ENCODE data around the gene NFKBIA. TPM values are rescaled to one million over a fixed set of nuclear protein-coding genes. Genes with fewer than 3 reads are reported as not detected.

The NFKBIA gene
- total and polyA plus RNA-seq, 4 donors, result 182 to 1,327 (median 443) TPM

- peaks cover 2 to 25% (median 16%) of the 10 kb centered on the region in 5 donors for H3K4me1 ChIP-seq (ENCODE audit: control insufficient read depth in 5 of 5, insufficient read depth in 5 of 5, low read length in 5 of 5)
- 68 to 87% methylated on average over 5 of the region's 5 CpGs for WGBS, 2 donors
Observed at GRCh38 chr14:35370969-35371368, 33.6 kb downstream of the NFKBIA start.

DNA sequence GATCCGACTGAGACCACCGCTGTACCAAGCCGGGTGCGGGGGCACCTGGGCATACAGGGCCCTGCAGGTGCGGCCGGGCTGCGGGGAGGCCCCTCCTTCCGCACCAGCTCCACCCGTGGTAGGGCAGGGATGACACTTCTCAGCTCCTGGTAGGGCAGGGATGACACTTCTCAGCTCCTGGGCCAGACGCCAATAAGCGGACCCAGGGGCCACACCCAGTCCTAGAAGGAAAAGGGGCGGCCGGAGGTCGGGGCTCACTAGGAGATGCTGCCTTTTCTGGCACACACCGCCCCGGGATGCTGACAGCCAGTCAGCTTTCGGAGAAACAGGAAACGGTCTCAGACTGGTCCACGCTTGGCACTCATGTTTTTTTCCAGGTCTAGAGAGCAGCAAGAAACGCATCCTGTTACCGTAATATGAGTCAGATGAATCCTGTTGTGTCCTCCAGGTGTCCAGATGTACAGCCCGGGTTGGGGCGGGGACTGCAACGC, 34.8 kb downstream of the NFKBIA start:
- Histone ChIP-seq H3K4me3 (no peak overlapping the region), H3K27me3 (ENCODE audit: control insufficient read depth in 3 of 3, insufficient read depth in 3 of 3, low read length in 2 of 3) (no peaks in the 10 kb centered on the region), H3K27ac (ENCODE audit: low read depth in 1 of 2, low read length in 1 of 2) (peak overlapping the region in 1 of 2 donors; percentile 35), H3K36me3 (ENCODE audit: control insufficient read depth in 4 of 4, insufficient read depth in 4 of 4, low read length in 4 of 4) (no peaks in the 10 kb centered on the region), H3K9ac (ENCODE audit: insufficient read depth in 1 of 2, low read length in 2 of 2) (no peak overlapping the region), H3K9me3 (ENCODE audit: control insufficient read depth in 4 of 4, insufficient read depth in 3 of 4, low read length in 3 of 4) (peaks cover 0 to 2% (median 0%) of the 10 kb centered on the region in 4 donors), H3K4me1 (ENCODE audit: control insufficient read depth in 5 of 5, insufficient read depth in 5 of 5, low read length in 5 of 5) (peaks cover 4 to 27% (median 21%) of the 10 kb centered on the region in 5 donors)
- WGBS, 2 donors, result 35 to 58% methylated on average over 24 of the region's 24 CpGs
- ATAC-seq (ENCODE audit: insufficient read depth, low FRiP score) (no peak), DNase-seq (peak in 1 of 3 donors; percentile 46)
- TF ChIP-seq, protein P1, sequence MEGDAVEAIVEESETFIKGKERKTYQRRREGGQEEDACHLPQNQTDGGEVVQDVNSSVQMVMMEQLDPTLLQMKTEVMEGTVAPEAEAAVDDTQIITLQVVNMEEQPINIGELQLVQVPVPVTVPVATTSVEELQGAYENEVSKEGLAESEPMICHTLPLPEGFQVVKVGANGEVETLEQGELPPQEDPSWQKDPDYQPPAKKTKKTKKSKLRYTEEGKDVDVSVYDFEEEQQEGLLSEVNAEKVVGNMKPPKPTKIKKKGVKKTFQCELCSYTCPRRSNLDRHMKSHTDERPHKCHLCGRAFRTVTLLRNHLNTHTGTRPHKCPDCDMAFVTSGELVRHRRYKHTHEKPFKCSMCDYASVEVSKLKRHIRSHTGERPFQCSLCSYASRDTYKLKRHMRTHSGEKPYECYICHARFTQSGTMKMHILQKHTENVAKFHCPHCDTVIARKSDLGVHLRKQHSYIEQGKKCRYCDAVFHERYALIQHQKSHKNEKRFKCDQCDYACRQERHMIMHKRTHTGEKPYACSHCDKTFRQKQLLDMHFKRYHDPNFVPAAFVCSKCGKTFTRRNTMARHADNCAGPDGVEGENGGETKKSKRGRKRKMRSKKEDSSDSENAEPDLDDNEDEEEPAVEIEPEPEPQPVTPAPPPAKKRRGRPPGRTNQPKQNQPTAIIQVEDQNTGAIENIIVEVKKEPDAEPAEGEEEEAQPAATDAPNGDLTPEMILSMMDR (IDR thresholded peaks at IDR 0.05; ENCODE audit: control extremely low read depth, extremely low read depth), result no peak

More at GRCh38 chr14:35370969-35371368, 33.6 kb downstream of the NFKBIA start:
- H3K27me3 ChIP-seq (ENCODE audit: control insufficient read depth in 3 of 3, insufficient read depth in 3 of 3, low read length in 2 of 3), result no peaks in the 10 kb centered on the region
- no peaks in the 10 kb centered on the region for H3K36me3 ChIP-seq (ENCODE audit: control insufficient read depth in 4 of 4, insufficient read depth in 4 of 4, low read length in 4 of 4)
- H3K27ac ChIP-seq (ENCODE audit: low read depth in 1 of 2, low read length in 1 of 2), result no peak overlapping the region
- H3K9me3 ChIP-seq (ENCODE audit: control insufficient read depth in 4 of 4, insufficient read depth in 3 of 4, low read length in 3 of 4), result peaks cover 0 to 1% (median 0%) of the 10 kb centered on the region in 4 donors
- DNase-seq (no peak), ATAC-seq (ENCODE audit: insufficient read depth, low FRiP score) (no peak)
- TF ChIP-seq, protein P1 (IDR thresholded peaks at IDR 0.05; ENCODE audit: control extremely low read depth, extremely low read depth), result no peak
- H3K9ac ChIP-seq (ENCODE audit: insufficient read depth in 1 of 2, low read length in 2 of 2), result no peak overlapping the region
- H3K4me3 ChIP-seq, result no peak overlapping the region

- Histone ChIP-seq H3K9ac (ENCODE audit: insufficient read depth in 1 of 2, low read length in 2 of 2) (no peak overlapping the region), H3K9me3 (ENCODE audit: control insufficient read depth in 4 of 4, insufficient read depth in 3 of 4, low read length in 3 of 4) (peaks cover 0 to 2% (median 0%) of the 10 kb centered on the region in 4 donors), H3K27me3 (ENCODE audit: control insufficient read depth in 3 of 3, insufficient read depth in 3 of 3, low read length in 2 of 3) (no peaks in the 10 kb centered on the region), H3K27ac (ENCODE audit: low read depth in 1 of 2, low read length in 1 of 2) (no peak overlapping the region), H3K36me3 (ENCODE audit: control insufficient read depth in 4 of 4, insufficient read depth in 4 of 4, low read length in 4 of 4) (no peaks in the 10 kb centered on the region), H3K4me3 (no peak overlapping the region), H3K4me1 (ENCODE audit: control insufficient read depth in 5 of 5, insufficient read depth in 5 of 5, low read length in 5 of 5) (peaks cover 4 to 27% (median 21%) of the 10 kb centered on the region in 5 donors)
- no peak for ATAC-seq (ENCODE audit: insufficient read depth, low FRiP score)
- no peak for DNase-seq
- 72 to 82% methylated on average over 37 of the region's 37 CpGs for WGBS, 2 donors
- TF ChIP-seq, protein P1 (IDR thresholded peaks at IDR 0.05; ENCODE audit: control extremely low read depth, extremely low read depth), result no peak
Observed at GRCh38 chr14:35368583-35369392, 35.8 kb downstream of the NFKBIA start.

Measured in lung (tissue), 12 donors.